ENCODE data around the gene PDE7B.

DNA sequence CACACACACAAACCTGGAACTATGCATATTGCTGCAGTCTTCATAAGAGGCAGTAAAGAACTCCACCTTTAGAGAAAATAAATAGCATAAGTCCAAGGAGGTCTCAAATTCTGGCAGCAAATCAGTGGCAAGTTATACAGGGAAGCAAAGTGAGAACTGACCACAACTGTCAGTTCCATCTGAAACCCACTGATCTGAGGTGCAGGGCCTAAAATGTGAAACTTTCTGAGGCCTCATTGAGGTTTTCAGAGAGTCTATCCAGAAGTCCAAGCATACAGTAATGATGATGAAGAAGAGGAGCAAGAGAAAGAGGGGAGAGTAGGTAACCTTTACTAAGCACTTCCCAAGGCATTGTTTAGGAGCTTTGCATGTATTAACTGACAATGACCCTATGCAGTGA, 362.4 kb downstream of the PDE7B start:
- TF ChIP-seq, protein P1, sequence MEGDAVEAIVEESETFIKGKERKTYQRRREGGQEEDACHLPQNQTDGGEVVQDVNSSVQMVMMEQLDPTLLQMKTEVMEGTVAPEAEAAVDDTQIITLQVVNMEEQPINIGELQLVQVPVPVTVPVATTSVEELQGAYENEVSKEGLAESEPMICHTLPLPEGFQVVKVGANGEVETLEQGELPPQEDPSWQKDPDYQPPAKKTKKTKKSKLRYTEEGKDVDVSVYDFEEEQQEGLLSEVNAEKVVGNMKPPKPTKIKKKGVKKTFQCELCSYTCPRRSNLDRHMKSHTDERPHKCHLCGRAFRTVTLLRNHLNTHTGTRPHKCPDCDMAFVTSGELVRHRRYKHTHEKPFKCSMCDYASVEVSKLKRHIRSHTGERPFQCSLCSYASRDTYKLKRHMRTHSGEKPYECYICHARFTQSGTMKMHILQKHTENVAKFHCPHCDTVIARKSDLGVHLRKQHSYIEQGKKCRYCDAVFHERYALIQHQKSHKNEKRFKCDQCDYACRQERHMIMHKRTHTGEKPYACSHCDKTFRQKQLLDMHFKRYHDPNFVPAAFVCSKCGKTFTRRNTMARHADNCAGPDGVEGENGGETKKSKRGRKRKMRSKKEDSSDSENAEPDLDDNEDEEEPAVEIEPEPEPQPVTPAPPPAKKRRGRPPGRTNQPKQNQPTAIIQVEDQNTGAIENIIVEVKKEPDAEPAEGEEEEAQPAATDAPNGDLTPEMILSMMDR (conservative IDR thresholded peaks at IDR 0.05 in 1 of 2, IDR thresholded peaks at IDR 0.05 in 1 of 2; ENCODE audit: low read depth in 1 of 2, low read length in 2 of 2), result no peak
- no peak for TF ChIP-seq EZH2 (IDR thresholded peaks at IDR 0.05; ENCODE audit: low read length, missing control alignments)

Measured in fibroblast of lung (primary cell).